ENCODE measurements around the gene AGAP1. TPM values are rescaled to one million over a fixed set of nuclear protein-coding genes. Genes with fewer than 3 reads are reported as not detected.

The AGAP1 gene
- total RNA-seq, 1 donor from 2014 or later, result 18.3 TPM

DNA sequence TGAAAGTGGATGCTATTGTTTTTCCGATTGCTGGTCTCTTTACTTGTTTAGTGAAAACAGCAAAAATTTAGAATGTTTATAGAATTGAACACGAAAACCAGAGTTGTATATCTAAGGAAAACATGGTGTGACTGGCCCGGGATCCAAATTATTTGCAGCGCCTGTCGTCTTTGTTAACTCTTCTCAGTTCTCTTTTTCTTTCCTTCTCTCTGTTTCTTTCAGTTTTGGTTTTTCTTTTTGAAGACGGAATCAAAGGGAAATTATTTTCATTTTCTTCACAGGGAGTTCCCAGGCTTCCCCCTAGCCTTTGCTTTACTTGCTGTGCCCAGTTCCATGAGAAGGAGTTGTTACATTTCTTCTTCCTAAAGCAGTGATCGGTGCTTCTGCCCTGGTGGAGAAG lies 76.0 kb downstream of the AGAP1 start:
- no peak overlapping the region for H3K9ac ChIP-seq (ENCODE audit: low read depth in 1 of 3, low read length in 3 of 3)
- no peak overlapping the region for H3K4me3 ChIP-seq (ENCODE audit: low read length in 3 of 3)
- H3K27me3 ChIP-seq (ENCODE audit: control insufficient read depth in 3 of 3, insufficient read depth in 3 of 3, low read length in 3 of 3), result no peaks in the 10 kb centered on the region
- peaks cover 0 to 2% (median 0%) of the 10 kb centered on the region in 3 donors for H3K36me3 ChIP-seq (ENCODE audit: control insufficient read depth in 3 of 3, insufficient read depth in 3 of 3, low read length in 3 of 3)
- H3K4me1 ChIP-seq (ENCODE audit: control insufficient read depth in 3 of 3, insufficient read depth in 3 of 3, low read length in 3 of 3), result peaks cover 14 to 19% (median 14%) of the 10 kb centered on the region in 3 donors
- H3K27ac ChIP-seq (ENCODE audit: low read depth, low read length), result no peak overlapping the region
- H3K9me3 ChIP-seq (ENCODE audit: control insufficient read depth in 3 of 3, low read length in 3 of 3), result no peaks in the 10 kb centered on the region

DNA sequence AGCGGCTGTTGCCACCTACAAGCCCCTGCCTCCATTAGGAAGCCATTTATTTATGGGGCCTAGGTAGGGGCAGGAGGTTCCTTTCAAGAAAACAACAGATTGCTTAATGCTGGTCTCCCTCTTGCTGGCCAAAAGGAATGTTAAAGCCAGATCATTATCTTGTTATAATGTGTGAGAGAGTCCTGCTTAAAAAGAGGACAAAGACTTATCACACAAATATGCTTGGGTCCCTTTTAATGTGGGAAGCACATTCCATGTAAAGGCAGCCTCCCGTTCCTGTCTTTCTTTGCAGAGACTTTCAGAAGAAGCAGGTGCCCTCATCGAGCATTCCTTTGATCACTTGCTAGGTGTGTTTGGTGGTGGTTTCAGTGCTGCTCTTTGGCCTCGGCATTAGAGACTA lies 76.4 kb downstream of the AGAP1 start:
- H3K9ac ChIP-seq (ENCODE audit: low read depth in 1 of 3, low read length in 3 of 3), result no peak overlapping the region
- peaks cover 0 to 2% (median 0%) of the 10 kb centered on the region in 3 donors for H3K36me3 ChIP-seq (ENCODE audit: control insufficient read depth in 3 of 3, insufficient read depth in 3 of 3, low read length in 3 of 3)
- H3K9me3 ChIP-seq (ENCODE audit: control insufficient read depth in 3 of 3, low read length in 3 of 3), result no peaks in the 10 kb centered on the region
- H3K27me3 ChIP-seq (ENCODE audit: control insufficient read depth in 3 of 3, insufficient read depth in 3 of 3, low read length in 3 of 3), result no peaks in the 10 kb centered on the region
- peaks cover 13 to 15% (median 14%) of the 10 kb centered on the region in 3 donors for H3K4me1 ChIP-seq (ENCODE audit: control insufficient read depth in 3 of 3, insufficient read depth in 3 of 3, low read length in 3 of 3)
- no peak overlapping the region for H3K27ac ChIP-seq (ENCODE audit: low read depth, low read length)
- no peak overlapping the region for H3K4me3 ChIP-seq (ENCODE audit: low read length in 3 of 3)

DNA sequence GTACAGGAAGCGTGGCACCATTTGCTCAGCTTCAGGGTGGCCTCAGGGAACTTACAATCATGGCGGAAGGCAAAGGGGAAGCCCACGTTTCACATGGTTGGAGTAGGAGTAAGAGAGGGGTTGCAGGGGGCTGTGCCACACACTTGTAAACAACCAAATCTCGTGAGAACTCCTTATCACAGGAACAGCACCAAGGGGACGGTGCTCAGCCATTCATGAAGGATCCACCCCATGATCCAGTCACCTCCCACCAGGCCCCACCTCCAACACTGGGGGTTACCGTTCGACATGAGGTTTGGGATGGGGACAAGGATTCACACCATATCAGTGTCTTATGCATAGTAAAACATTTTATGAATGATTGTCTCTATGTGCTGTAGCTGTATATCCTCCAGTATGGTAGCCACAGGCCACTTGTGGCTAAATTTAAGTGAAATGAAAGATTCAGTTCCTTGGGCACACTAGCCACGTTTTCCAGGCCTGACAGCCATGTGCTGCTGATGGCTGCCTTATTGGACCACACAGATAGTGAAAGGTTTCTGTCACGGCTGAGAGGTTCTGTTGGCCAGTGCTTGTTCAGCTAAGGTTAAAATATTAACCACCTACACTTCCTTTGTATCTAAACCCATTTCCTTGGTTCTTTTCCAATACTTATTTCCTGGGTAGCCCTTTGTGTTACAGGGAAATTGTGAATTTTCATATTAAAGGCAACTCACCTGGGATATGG lies 77.3 kb downstream of the AGAP1 start:
- Histone ChIP-seq H3K9ac (ENCODE audit: low read depth in 1 of 3, low read length in 3 of 3) (no peak overlapping the region), H3K4me3 (ENCODE audit: low read length in 3 of 3) (no peak overlapping the region), H3K27ac (ENCODE audit: low read depth, low read length) (no peak overlapping the region), H3K9me3 (ENCODE audit: control insufficient read depth in 3 of 3, low read length in 3 of 3) (no peaks in the 10 kb centered on the region), H3K27me3 (ENCODE audit: control insufficient read depth in 3 of 3, insufficient read depth in 3 of 3, low read length in 3 of 3) (no peaks in the 10 kb centered on the region), H3K4me1 (ENCODE audit: control insufficient read depth in 3 of 3, insufficient read depth in 3 of 3, low read length in 3 of 3) (peaks cover 13 to 19% (median 14%) of the 10 kb centered on the region in 3 donors), H3K36me3 (ENCODE audit: control insufficient read depth in 3 of 3, insufficient read depth in 3 of 3, low read length in 3 of 3) (peaks cover 0 to 2% (median 0%) of the 10 kb centered on the region in 3 donors)

DNA sequence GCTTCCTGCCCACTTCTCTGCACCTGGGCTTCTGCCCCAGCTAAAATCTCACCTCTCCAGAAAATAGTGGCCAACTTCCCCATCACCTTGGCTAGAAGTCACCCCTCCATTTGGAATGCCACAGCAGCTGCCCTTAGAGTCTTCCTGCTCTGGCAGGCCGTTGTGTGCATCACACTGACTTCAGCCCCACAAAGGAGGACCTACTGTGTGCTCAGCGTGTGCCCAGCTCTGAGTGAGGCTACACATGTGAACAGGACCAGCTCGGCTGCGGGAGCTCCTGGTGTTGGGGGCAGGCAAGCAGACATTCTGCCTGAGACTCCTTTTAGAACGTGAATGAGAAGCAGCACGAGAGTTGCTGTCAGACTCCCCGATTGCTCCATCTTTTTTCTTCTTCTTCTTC lies 78.7 kb downstream of the AGAP1 start:
- H3K4me3 ChIP-seq (ENCODE audit: low read length in 3 of 3), result no peak overlapping the region
- H3K4me1 ChIP-seq (ENCODE audit: control insufficient read depth in 3 of 3, insufficient read depth in 3 of 3, low read length in 3 of 3), result peaks cover 20 to 25% (median 24%) of the 10 kb centered on the region in 3 donors
- H3K9me3 ChIP-seq (ENCODE audit: control insufficient read depth in 3 of 3, low read length in 3 of 3), result no peaks in the 10 kb centered on the region
- H3K27ac ChIP-seq (ENCODE audit: low read depth, low read length), result no peak overlapping the region
- peaks cover 0 to 2% (median 0%) of the 10 kb centered on the region in 3 donors for H3K36me3 ChIP-seq (ENCODE audit: control insufficient read depth in 3 of 3, insufficient read depth in 3 of 3, low read length in 3 of 3)
- no peak overlapping the region for H3K9ac ChIP-seq (ENCODE audit: low read depth in 1 of 3, low read length in 3 of 3)
- H3K27me3 ChIP-seq (ENCODE audit: control insufficient read depth in 3 of 3, insufficient read depth in 3 of 3, low read length in 3 of 3), result no peaks in the 10 kb centered on the region

DNA sequence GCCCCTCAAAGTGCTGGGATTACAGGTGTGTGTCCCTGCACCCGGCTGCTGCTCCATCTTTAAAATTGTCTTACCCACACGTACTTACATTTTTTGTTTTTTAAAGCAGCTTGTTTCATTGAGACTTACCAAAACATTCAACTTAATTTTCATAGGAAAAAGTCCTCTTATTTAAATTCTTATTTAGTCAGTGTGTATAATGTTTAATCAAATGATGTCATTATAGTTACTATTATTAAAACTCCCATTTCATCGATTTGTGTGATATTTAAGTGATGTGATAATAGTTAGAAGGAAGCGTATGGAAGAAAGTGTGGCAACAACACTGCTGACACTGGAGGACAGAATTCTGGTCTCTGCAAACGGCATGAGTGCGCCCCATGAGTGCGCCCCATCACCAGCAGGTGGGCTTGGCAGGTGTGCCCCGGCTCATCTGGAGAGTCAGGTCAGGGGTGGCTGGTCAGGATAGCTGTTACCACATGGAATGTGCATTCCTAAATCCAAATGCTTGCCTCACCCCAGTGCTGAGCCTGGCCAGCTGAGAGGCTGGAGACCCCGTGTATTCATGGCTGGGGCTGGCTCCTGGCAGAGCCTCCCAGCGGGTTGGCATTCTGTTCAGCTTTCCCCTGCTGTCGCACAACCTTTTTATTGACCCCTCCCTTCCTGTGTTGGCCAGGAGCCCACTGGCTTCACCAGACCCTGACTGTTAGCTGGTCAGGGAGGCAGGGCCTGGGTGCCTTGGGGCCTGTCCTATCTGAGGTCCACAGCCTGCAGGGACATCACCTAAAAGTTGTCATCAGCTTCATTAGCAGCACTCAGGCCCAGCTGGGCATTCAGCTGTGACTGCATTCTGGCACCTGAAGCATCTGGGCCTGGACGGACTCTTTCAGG lies 79.7 kb downstream of the AGAP1 start:
- H3K27ac ChIP-seq (ENCODE audit: low read depth, low read length), result no peak overlapping the region
- peaks cover 22 to 32% (median 30%) of the 10 kb centered on the region in 3 donors for H3K4me1 ChIP-seq (ENCODE audit: control insufficient read depth in 3 of 3, insufficient read depth in 3 of 3, low read length in 3 of 3)
- H3K9ac ChIP-seq (ENCODE audit: low read depth in 1 of 3, low read length in 3 of 3), result peak overlapping the region in 1 of 3 donors; percentile 16
- no peaks in the 10 kb centered on the region for H3K27me3 ChIP-seq (ENCODE audit: control insufficient read depth in 3 of 3, insufficient read depth in 3 of 3, low read length in 3 of 3)
- no peaks in the 10 kb centered on the region for H3K9me3 ChIP-seq (ENCODE audit: control insufficient read depth in 3 of 3, low read length in 3 of 3)
- H3K36me3 ChIP-seq (ENCODE audit: control insufficient read depth in 3 of 3, insufficient read depth in 3 of 3, low read length in 3 of 3), result no peaks in the 10 kb centered on the region
- H3K4me3 ChIP-seq (ENCODE audit: low read length in 3 of 3), result no peak overlapping the region

DNA sequence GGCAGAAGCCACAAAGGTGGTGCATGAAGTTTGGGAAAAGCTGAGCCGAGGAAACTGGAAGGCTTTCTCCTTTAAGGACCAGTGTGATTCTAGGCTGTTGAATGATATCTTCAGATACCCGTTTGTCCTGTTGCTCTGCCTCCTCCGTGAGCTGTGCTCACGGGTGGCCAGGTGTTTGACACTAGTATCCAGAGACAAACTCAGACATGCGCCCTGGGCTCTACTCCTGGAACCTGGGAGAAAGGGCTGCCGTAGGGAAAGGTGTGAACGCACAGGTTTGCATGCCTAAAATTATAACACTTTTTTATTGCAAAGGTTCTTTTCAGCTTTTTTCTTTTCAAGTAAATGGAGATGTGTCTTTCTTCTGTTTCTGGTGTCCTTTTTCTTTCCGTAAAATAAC lies 81.6 kb downstream of the AGAP1 start:
- Histone ChIP-seq H3K36me3 (ENCODE audit: control insufficient read depth in 3 of 3, insufficient read depth in 3 of 3, low read length in 3 of 3) (no peaks in the 10 kb centered on the region), H3K27me3 (ENCODE audit: control insufficient read depth in 3 of 3, insufficient read depth in 3 of 3, low read length in 3 of 3) (no peaks in the 10 kb centered on the region), H3K4me3 (ENCODE audit: low read length in 3 of 3) (no peak overlapping the region), H3K9ac (ENCODE audit: low read depth in 1 of 3, low read length in 3 of 3) (no peak overlapping the region), H3K9me3 (ENCODE audit: control insufficient read depth in 3 of 3, low read length in 3 of 3) (no peaks in the 10 kb centered on the region), H3K27ac (ENCODE audit: low read depth, low read length) (no peak overlapping the region), H3K4me1 (ENCODE audit: control insufficient read depth in 3 of 3, insufficient read depth in 3 of 3, low read length in 3 of 3) (peaks cover 22 to 35% (median 30%) of the 10 kb centered on the region in 3 donors)

DNA sequence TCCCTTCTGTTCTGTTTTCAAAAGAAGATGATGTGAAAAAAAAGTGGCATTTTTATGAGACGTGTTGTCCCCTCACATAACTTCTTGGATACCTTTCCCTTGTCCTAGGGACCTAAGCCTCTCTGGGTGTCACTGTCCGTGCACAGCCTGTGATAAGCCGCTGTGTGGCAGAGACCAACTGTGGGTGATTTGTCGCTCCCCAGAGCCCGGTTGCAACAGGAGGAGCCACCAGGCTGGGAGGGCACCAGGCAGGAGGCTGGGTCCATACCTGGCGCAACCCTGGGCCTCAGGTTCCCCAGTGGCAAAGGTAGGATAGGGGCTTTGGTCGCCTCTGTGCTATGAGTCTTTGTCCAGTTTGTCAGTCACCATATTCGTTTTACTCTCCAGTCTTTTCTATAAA lies 82.1 kb downstream of the AGAP1 start:
- H3K36me3 ChIP-seq (ENCODE audit: control insufficient read depth in 3 of 3, insufficient read depth in 3 of 3, low read length in 3 of 3), result no peaks in the 10 kb centered on the region
- no peaks in the 10 kb centered on the region for H3K9me3 ChIP-seq (ENCODE audit: control insufficient read depth in 3 of 3, low read length in 3 of 3)
- no peak overlapping the region for H3K9ac ChIP-seq (ENCODE audit: low read depth in 1 of 3, low read length in 3 of 3)
- H3K4me1 ChIP-seq (ENCODE audit: control insufficient read depth in 3 of 3, insufficient read depth in 3 of 3, low read length in 3 of 3), result peaks cover 22 to 35% (median 30%) of the 10 kb centered on the region in 3 donors
- H3K4me3 ChIP-seq (ENCODE audit: low read length in 3 of 3), result no peak overlapping the region
- H3K27ac ChIP-seq (ENCODE audit: low read depth, low read length), result no peak overlapping the region
- no peaks in the 10 kb centered on the region for H3K27me3 ChIP-seq (ENCODE audit: control insufficient read depth in 3 of 3, insufficient read depth in 3 of 3, low read length in 3 of 3)

DNA sequence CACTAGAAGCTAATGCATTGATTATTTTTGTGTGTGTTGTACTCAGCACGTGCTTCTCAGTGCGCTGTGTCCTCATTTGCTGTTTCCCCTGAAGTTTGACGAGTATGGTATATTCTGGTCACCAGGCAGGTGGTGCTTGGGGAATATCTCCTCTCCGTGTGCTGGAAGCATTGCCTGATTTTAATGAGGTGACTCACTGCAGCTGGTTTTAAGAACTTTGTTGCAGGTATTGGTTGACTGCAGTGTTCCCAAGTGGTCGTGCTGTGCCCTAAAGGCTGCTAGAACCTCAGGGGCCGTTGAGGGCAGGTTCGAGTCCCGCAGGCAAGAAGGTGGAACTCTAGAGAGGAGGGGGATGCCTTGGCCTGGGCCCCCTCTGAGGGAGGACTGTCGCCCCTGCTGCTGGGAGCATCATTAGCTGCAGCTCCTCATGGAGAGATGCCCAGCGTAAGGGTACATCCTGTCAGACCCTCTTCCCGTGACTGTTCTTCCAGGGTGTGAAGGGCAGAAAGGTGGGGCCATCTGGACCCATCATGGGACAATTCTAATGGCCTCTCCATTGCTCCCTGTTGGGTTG lies 82.6 kb downstream of the AGAP1 start:
- no peak overlapping the region for H3K27ac ChIP-seq (ENCODE audit: low read depth, low read length)
- no peaks in the 10 kb centered on the region for H3K9me3 ChIP-seq (ENCODE audit: control insufficient read depth in 3 of 3, low read length in 3 of 3)
- H3K36me3 ChIP-seq (ENCODE audit: control insufficient read depth in 3 of 3, insufficient read depth in 3 of 3, low read length in 3 of 3), result no peaks in the 10 kb centered on the region
- peaks cover 22 to 35% (median 30%) of the 10 kb centered on the region in 3 donors for H3K4me1 ChIP-seq (ENCODE audit: control insufficient read depth in 3 of 3, insufficient read depth in 3 of 3, low read length in 3 of 3)
- H3K4me3 ChIP-seq (ENCODE audit: low read length in 3 of 3), result no peak overlapping the region
- no peak overlapping the region for H3K9ac ChIP-seq (ENCODE audit: low read depth in 1 of 3, low read length in 3 of 3)
- no peaks in the 10 kb centered on the region for H3K27me3 ChIP-seq (ENCODE audit: control insufficient read depth in 3 of 3, insufficient read depth in 3 of 3, low read length in 3 of 3)

DNA sequence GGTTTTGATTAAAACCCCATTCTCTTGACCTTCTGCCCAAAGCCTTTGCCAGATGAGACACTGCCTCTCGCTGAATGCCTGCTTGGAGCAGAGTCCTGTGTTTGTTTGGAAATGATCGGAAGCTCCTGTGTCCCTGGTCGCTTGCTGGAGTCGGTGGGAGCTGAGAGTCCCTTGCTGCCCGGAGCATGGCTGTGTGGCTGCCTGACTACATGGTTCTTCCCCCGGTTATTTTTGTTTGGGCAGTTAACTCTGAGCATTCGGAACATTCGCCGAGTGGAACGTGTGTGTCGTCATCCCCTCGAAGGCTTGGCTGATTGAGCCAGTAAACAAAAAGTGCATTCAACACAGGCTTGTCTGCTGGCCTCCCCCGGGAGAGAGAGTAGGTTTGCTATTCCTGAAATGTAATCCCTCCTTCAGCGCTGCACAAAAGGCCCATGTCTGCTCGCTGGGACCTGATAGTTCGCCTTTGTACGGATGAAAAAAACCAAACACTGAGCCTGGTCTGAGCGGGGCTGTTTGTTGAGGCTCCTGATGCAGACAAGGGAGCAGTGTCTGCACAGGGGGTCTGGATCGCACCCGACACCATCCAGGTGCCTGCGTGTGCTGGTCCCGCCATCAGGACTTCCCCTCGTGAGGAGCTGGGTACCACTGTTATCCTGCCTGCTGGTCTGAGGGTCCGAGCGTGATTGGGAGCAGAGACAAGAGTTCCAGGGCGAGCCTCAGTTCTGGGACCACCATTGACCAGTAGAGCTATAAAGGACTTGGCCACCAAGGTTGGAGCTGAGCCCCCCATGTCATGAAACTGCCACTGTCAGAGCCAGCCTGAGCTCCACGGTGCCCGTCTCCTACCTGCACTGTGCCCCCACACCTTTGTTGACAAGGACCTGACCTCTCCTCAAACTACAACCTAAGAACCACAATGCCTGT lies 83.8 kb downstream of the AGAP1 start:
- no peaks in the 10 kb centered on the region for H3K27me3 ChIP-seq (ENCODE audit: control insufficient read depth in 3 of 3, insufficient read depth in 3 of 3, low read length in 3 of 3)
- H3K4me3 ChIP-seq (ENCODE audit: low read length in 3 of 3), result peak overlapping the region; percentile 25 to 68 (median 58)
- peaks cover 22 to 35% (median 31%) of the 10 kb centered on the region in 3 donors for H3K4me1 ChIP-seq (ENCODE audit: control insufficient read depth in 3 of 3, insufficient read depth in 3 of 3, low read length in 3 of 3)
- no peaks in the 10 kb centered on the region for H3K36me3 ChIP-seq (ENCODE audit: control insufficient read depth in 3 of 3, insufficient read depth in 3 of 3, low read length in 3 of 3)
- peak overlapping the region; percentile 20 for H3K27ac ChIP-seq (ENCODE audit: low read depth, low read length)
- H3K9me3 ChIP-seq (ENCODE audit: control insufficient read depth in 3 of 3, low read length in 3 of 3), result no peaks in the 10 kb centered on the region
- peak overlapping the region; percentile 23 to 76 (median 34) for H3K9ac ChIP-seq (ENCODE audit: low read depth in 1 of 3, low read length in 3 of 3)

Data from skeletal muscle tissue (tissue), 4 donors.